HG02852 (cell line): ENCODE data around the gene RNU2-63P.
"Not testable (repeated sequence)": the region's sequence is repeated elsewhere in the genome, so short reads cannot be mapped to it uniquely, and the experiment has no call there.

Experiments
- ATAC-seq: cut with Tn5 transposase; IDR thresholded peaks from one replicate; pipeline ENCODE4 v1.9.1; 2021; ENCODE audit warnings: mild to moderate bottlenecking, moderate library complexity; ENCODE audit not compliant: unreplicated experiment

Gene RNU2-63P

GRCh38 chr2:88032070-88032702 is 15.8 kb upstream of the RNU2-63P start:
- ATAC-seq, result no peak

GRCh38 chr2:88028931-88029330 is 12.6 kb upstream of the RNU2-63P start:
- ATAC-seq, result no peak

GRCh38 chr2:88027697-88028389 is 11.5 kb upstream of the RNU2-63P start:
- ATAC-seq, result no peak

DNA sequence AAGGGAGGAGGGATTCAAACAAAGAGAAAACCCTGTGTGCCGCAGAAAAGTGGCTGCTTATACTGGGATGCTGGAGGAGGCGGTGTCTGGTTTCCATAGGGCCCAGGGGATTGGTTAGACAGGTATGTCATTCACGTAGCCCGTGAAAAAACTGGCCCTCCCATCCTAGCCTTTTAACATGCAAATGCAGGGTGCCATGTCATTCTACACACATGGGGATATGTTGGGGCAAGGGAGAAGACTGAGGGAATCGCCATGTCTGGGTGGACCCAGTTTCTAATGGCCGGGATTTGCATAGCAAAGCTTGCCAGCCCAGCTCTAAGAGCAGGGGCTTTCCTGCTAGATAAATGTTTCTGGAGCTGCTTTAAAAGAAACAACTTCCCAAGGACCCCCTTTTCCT is 8.2 kb upstream of the RNU2-63P start:
- ATAC-seq, result no peak

DNA sequence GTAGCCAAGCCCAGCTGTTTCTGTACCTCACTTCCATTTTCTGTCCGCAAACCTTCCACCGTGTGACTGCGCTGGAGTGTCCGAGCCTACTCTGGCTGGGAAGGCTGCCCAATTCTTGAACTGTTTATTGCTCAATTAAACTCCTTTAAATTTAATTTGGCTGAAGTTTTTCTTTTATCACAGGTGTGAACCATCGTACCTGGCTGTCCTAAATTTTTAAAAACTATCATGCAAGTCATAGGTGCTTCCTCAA is 6.2 kb upstream of the RNU2-63P start:
- no peak for ATAC-seq

DNA sequence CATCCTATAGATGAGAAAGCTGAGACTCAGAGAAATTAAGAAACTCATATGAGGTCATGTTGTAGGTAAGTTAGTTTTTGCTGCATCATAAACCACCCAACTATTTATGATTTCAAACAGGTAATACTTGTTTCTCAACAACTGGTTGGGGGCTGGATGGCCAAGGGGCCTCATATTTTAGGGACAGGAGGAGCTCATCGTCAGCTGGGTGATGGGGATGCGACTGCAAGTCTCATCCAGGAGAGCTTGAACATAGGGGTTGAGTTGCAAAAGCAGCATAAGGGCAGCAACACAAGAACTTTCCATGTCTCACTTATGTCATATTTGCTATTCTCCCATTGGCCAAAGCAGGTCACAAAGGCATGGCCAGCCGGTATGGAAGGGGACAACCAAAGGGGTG is 3.6 kb upstream of the RNU2-63P start:
- ATAC-seq, result no peak

DNA sequence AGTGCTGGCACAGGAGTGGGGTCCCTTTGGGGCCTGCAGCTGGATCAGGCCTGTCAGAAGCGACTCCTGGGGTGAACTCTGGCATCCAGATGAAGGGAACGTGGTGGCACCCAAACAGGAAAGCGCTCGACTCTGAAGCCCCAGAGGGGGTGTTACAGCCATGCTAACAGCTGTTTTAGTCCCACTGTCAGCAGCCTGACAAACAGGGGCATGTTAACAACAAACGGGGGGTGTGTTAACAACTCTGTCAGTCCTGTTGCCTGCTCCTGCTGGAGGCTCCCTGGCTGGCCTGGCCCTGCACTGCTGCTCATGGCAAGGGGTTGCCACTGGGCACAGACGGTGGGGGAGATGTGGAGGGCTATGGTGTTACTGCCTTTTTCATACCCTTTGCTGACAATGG is 2.6 kb upstream of the RNU2-63P start:
- no peak for ATAC-seq

DNA sequence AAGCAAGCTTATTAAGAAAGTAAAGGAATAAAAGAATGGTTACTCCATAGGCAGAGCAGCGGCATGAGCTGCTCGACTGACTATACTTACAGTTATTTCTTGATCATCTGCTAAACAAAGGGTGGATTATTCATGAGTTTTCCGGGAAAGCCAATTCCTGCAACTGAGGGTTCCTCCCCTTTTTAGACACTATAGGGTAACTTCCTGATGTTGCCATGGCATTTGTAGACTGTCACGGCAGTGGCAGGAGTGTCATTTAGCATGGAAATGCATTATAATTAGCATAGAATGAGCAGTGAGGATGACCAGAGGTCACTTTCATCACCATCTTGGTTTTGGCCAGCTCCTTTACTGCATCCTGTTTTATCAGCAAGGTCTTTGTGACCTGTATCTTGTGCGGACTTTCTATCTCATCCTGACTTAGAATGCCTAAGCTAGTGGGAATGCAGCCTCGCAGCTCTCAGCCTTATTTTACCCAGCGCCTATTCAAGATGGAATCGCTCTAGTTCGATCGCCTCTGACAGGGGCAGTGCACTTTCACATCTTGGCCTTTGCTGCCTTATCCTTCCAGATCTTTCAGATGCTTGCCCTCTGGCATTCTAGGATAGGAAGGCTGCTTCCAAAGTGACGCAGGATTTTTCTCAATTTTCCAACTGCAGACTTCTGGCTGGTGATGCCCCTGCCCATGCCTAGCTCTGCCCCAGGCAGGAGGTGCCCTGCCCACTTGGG is 1.9 kb upstream of the RNU2-63P start:
- not testable (repeated sequence) for ATAC-seq

DNA sequence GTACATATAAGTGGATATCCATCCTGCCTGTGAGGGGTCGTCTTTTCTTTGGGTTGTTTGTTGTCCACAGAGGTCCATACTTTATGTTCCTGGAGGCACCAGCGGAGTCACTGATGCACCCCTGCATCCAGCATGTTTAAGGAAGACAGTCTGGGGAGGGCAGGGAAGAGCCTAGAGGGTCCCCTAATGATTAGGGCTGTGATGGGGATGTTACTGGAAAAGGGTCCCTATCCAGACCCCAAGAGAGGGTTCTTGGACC is 1.4 kb upstream of the RNU2-63P start:
- ATAC-seq, result not testable (repeated sequence)

DNA sequence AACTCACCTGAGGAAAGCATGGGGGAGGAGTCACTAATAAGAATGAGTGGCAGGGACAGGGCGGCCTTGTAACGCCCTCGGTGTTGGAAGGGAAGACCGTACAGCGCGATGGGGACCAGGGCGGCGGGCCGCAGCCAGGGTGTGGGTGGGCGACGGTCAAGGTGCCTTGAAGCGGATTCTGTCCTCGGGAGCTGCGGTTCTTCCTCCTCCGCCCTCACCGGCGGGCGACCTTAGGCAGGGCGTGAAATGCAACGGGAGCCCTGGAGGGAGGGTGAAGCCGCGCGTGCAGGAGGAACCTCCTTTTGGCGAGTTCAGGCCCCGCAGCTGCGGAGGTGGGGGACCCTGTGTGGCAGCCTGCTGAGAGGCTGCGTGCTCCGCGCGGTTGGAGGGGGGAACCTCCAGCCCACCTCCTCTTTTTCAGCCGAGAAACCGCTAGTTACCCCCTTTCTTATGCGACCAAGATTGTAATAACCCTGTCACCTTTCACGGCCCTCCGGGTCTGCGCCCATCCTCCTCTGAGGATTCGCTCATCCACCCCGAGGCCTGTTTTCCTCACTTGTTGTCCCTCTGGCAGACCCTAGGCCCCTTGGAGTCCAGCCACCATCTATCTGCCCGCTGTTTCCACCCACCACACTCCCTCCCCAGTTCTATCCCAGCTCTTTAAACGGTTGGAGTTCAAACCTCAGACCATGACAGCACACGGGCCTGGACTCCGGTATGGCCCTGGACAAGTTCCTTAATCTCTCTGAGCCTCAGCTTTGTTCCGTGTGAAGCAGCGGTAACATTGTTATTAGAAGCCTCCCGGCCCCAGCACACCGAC is 823 bp upstream of the RNU2-63P start:
- peak; percentile 60 for ATAC-seq

DNA sequence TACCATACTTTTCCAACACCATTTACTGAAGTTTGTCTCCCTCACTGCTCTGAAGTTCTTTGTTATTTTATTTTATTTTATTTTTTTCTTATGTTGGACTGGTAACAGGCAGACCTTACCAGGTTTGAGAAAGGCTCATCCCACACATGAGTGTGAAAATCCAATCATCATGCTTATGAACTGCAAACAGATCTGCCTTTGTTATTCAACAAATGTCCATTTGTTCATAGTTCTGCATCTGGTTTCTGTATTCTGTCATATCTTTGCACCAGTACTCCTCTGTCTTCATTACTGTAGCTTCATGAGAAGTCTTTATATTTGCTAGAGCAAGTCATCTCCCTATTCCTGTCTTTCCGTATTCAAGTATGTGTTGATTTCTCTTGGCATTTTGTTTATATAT is 5.3 kb downstream of the RNU2-63P start:
- no peak for ATAC-seq

DNA sequence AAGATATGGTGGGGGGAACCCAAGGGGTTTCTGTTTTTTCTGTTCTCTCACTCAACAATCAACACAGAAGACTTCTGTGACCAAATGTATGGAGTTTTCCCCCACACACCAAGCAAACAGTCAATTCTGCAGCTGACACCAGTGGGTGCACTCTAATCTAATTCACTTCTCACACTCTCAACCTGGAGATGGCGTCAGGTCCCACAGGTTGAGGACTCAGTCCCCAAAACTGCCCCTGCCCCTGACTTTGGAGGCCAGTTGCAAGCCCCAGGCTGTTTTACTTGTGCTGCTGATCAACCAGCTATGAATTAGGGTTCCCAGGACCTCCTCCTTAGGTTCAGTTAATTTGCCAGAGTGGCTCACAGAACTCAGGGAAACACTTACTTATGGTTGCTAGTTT is 6.2 kb downstream of the RNU2-63P start:
- ATAC-seq, result no peak

GRCh38 chr2:88006912-88007439 is 9.4 kb downstream of the RNU2-63P start:
- no peak for ATAC-seq

GRCh38 chr2:88005776-88006175 is 10.6 kb downstream of the RNU2-63P start:
- ATAC-seq, result no peak

DNA sequence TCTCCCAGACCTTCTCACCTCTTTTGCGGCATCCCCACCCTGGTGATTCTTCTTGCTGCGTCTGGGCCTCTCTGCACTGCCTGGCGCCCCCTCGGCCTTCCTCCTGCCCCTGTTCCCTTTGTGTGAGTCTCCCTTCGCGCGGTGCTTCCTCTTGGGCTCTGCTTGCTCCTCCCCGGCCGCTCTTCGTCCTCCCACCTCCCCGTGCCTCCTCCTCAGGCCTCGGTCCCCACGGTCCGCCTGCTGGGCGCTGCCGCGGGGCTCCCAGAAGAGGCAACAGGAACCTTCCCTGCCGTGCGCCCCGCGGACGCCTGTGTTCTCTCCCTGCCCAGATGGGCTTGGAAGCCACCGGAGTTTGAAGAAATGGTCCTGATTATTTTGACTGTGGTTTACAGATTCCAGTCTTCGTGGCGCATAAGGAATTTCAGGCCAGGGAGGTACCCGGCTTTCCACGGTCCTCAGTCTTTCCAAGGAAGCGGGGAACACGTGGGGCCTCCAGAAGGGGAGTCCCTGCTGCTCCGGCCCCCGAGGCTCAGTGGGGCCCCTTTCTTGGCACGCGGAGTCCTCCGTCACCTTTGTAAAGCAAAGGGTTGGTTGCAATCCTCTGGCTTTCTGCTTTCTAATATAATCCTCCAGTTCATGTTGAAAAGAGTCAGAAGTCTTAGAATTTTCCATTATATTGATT is 13.1 kb downstream of the RNU2-63P start:
- ATAC-seq, result no peak

- no peak for ATAC-seq
Observed at GRCh38 chr2:88002359-88002707, 14.0 kb downstream of the RNU2-63P start.

- not testable (repeated sequence) for ATAC-seq
Observed at GRCh38 chr2:88000474-88000873, 15.9 kb downstream of the RNU2-63P start.

- ATAC-seq, result no peak
Observed at GRCh38 chr2:87996570-87996969, 19.8 kb downstream of the RNU2-63P start.

DNA sequence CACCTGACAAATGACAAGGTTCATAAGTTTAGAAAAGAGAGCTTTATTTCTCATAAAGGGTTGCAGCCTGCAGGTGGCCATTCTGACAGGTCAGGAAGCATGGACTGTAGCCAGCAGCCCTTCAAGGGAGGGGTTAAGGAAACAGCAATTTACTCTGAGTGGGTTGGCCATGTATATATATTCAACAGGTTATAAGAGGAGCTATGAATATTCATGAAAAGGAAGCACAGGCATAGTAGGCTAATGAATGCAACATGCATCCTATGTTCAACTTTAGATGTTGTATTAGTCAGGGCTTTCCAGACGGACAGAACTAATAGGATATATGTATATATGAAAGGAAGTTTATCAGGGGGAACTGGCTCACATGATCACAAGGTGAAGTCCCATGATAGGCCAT is 20.6 kb downstream of the RNU2-63P start:
- ATAC-seq, result no peak

DNA sequence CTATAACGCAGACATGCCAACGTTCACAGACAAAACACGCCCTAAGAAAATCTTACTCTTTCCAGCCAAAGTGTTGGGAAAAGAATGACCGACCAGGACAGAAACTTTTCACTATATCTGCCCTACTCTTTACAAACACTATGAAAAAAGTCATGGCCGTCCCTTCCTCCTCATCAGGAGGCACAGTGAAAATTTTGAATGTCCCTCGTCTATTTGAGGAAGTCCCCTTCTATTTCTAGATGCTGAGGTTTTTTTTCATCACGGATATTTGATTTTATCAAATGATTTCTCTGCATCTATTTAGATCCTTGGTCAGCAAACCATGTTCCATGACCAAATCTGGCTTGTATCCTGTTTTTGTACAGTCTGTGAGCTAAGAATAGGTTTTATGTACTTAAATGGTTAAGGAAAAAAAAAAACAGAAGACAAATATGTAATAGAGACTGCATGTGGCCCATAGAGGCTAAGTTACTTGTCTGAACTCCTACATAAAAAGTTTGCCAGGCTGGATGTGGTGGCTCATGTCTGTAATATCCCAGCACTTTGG is 22.0 kb downstream of the RNU2-63P start:
- ATAC-seq, result not testable (repeated sequence)

GRCh38 chr2:87992569-87992968 is 23.8 kb downstream of the RNU2-63P start:
- not testable (repeated sequence) for ATAC-seq
